B cell (primary cell): ENCODE measurements around the gene RGL3. TPM values are rescaled to one million over a fixed set of nuclear protein-coding genes. Genes with fewer than 3 reads are reported as not detected.

ENCODE experiments used
- ATAC-seq: fragments of 200-7000 bp; cut with Tn5 transposase; one replicate; pipeline ENCODE4 v1.10.0; 2021; ENCODE audit warnings: low read depth, mild to moderate bottlenecking, moderate number of reproducible peaks, moderate library complexity
- CTCF ChIA-PET: fragments of 350-600 bp; sonication (Branson Sonifier 250); formaldehyde crosslinking; loops from one replicate; lab custom pipeline; 2021; ENCODE audit warnings: antibody characterized with exemption, inconsistent platforms; lab: Charles Lee
- POLR2A ChIA-PET: fragments of 350-600 bp; sonication (Branson Sonifier 250); formaldehyde crosslinking; loops from one replicate; lab custom pipeline; 2021; ENCODE audit warnings: antibody characterized with exemption; lab: Charles Lee
- DNase-seq: peaks from one replicate; pipeline ENCODE4 v3.0.0; 2013
- H2AFZ ChIP-seq: 2 replicates; pipeline ENCODE4 v1.6.1; 2012; ENCODE audit warnings: mild to moderate bottlenecking, low read depth, low read length; ENCODE audit not compliant: insufficient read depth, poor library complexity, severe bottlenecking
- H3K27ac ChIP-seq, 2 donors: 1 replicate in 1 of 2; 2 replicates in 1 of 2; pipeline ENCODE4 v1.5.1; 2012 to 2013; ENCODE audit warnings: low read length in 2 of 2, mild to moderate bottlenecking in 2 of 2, moderate library complexity in 1 of 2
- H3K27me3 ChIP-seq, 4 experiments: fragments of 200-600 bp in 1 of 4; sonication (generic) in 1 of 4; replicated peaks in 1 of 4; 1 replicate in 2 of 4; 2 replicates in 2 of 4; pipeline versions ENCODE4 v1.6.1 to v1.7.0; 2013 to 2016; ENCODE audit warnings: low read length in 3 of 4, mild to moderate bottlenecking in 2 of 4, mixed read lengths in 1 of 4, moderate library complexity in 1 of 4; ENCODE audit not compliant: insufficient read depth in 4 of 4, control insufficient read depth in 3 of 4; ENCODE audit errors: control extremely low read depth in 1 of 4
- H3K36me3 ChIP-seq, 2 experiments: replicated peaks in 1 of 2; 1 replicate in 1 of 2; 2 replicates in 1 of 2; pipeline versions ENCODE4 v1.6.1 to v1.7.1; 2013; ENCODE audit warnings: low read length in 1 of 2; ENCODE audit not compliant: insufficient read depth in 2 of 2, control insufficient read depth in 1 of 2; ENCODE audit errors: control extremely low read depth in 1 of 2, extremely low read depth in 1 of 2
- H3K4me1 ChIP-seq, 2 donors: fragments of 200-600 bp in 1 of 2; sonication (generic) in 1 of 2; 1 replicate in 1 of 2; 2 replicates in 1 of 2; pipeline versions ENCODE4 v1.5.1 to v1.6.1; 2013 to 2017; ENCODE audit warnings: low read length in 2 of 2; ENCODE audit not compliant: control insufficient read depth in 2 of 2, insufficient read depth in 2 of 2
- H3K4me2 ChIP-seq: replicated peaks from 2 replicates; pipeline ENCODE3; 2012; ENCODE audit warnings: mild to moderate bottlenecking, low read depth, low read length; ENCODE audit not compliant: poor library complexity, severe bottlenecking
- H3K4me3 ChIP-seq, 5 experiments: fragments of 200-600 bp in 1 of 5; sonication (generic) in 1 of 5; 1 replicate in 3 of 5; 2 replicates in 2 of 5; pipeline versions ENCODE4 v1.5.1 to v1.7.0; 2011 to 2016; ENCODE audit warnings: low read length in 4 of 5, mild to moderate bottlenecking in 4 of 5, low read depth in 2 of 5, control low read depth in 1 of 5, moderate library complexity in 1 of 5; ENCODE audit not compliant: insufficient read depth in 1 of 5; ENCODE audit errors: control extremely low read depth in 1 of 5, extremely low read depth in 1 of 5
- H3K79me2 ChIP-seq: fragments of 200-600 bp; sonication (generic); one replicate; pipeline ENCODE4 v1.6.0; 2016; ENCODE audit warnings: low read length; ENCODE audit not compliant: control insufficient read depth, insufficient read depth
- H3K9ac ChIP-seq: fragments of 200-600 bp; sonication (generic); 2 replicates; pipeline ENCODE4 v1.6.1; 2017; ENCODE audit warnings: mild to moderate bottlenecking, low read length, moderate library complexity
- H3K9me3 ChIP-seq, 3 donors: one replicate each; pipeline versions ENCODE4 v1.6.1 to v1.7.1; 2013; ENCODE audit warnings: low read length in 2 of 3; ENCODE audit not compliant: control insufficient read depth in 2 of 3, insufficient read depth in 1 of 3; ENCODE audit errors: control extremely low read depth in 1 of 3
- H4K20me1 ChIP-seq: 2 replicates; pipeline ENCODE4 v1.6.0; 2012; ENCODE audit warnings: mild to moderate bottlenecking, low read length; ENCODE audit not compliant: insufficient read depth, control insufficient read depth, poor library complexity, severe bottlenecking
- H3K27ac Mint-ChIP-seq: one replicate; pipeline ENCODE4 v1.8.0; 2021; ENCODE audit warnings: mixed read lengths
- H3K27me3 Mint-ChIP-seq: one replicate; pipeline ENCODE4 v1.8.0; 2021; ENCODE audit warnings: mixed read lengths
- H3K4me1 Mint-ChIP-seq: one replicate; pipeline ENCODE4 v1.8.0; 2021; ENCODE audit warnings: mixed read lengths
- H3K4me3 Mint-ChIP-seq: one replicate; pipeline ENCODE4 v1.8.0; 2021; ENCODE audit warnings: mixed read lengths
- H3K9me3 Mint-ChIP-seq: one replicate; pipeline ENCODE4 v1.8.0; 2022; ENCODE audit warnings: mixed read lengths; ENCODE audit not compliant: insufficient read depth
- EZH2 ChIP-seq: IDR thresholded peaks from 2 replicates; pipeline ENCODE4 v1.6.1; 2012; ENCODE audit warnings: borderline replicate concordance, low read depth, mild to moderate bottlenecking, moderate library complexity, low read length; ENCODE audit not compliant: insufficient read depth, poor library complexity, severe bottlenecking
- WGBS: methylation state at CpG from one replicate; pipeline ENCODE4 v1.1.5; 2013; ENCODE audit warnings: missing lambda C conversion rate; ENCODE audit not compliant: insufficient coverage; 5-methylcytosine and 5-hydroxymethylcytosine counted together
- intact Hi-C: fragments of 100-400 bp; cut with micrococcal nuclease; formaldehyde crosslinking; loops from one replicate; pipeline ENCODE4 v1.10.0; 2022
- polyA plus RNA-seq: library from polyadenylated mRNA; depleted of rRNA; stranded (reverse); fragments of >200 nt; gene quantifications from 2 replicates; pipeline ENCODE4 v1.2.3, GENCODE V29; 2012
- total RNA-seq, 2 donors: library from RNA; stranded (reverse); fragments of 120-200 nt in 1 of 2; gene quantifications; 1 replicate in 1 of 2; 2 replicates in 1 of 2; pipeline versions ENCODE4 v1.2.3 to v1.2.4, GENCODE V29; 2013 to 2022
- TF ChIP-seq, protein P1 (sequence below): fragments of 200-600 bp; IDR thresholded peaks from one replicate; pipeline ENCODE4 v1.8.0; 2022; ENCODE audit warnings: antibody characterized with exemption, mild to moderate bottlenecking

The RGL3 gene
- total and polyA plus RNA-seq, 2 donors (not counting 1 experiment from before 2014, with no cell fraction given), result 0.54 to 2.8 TPM

DNA sequence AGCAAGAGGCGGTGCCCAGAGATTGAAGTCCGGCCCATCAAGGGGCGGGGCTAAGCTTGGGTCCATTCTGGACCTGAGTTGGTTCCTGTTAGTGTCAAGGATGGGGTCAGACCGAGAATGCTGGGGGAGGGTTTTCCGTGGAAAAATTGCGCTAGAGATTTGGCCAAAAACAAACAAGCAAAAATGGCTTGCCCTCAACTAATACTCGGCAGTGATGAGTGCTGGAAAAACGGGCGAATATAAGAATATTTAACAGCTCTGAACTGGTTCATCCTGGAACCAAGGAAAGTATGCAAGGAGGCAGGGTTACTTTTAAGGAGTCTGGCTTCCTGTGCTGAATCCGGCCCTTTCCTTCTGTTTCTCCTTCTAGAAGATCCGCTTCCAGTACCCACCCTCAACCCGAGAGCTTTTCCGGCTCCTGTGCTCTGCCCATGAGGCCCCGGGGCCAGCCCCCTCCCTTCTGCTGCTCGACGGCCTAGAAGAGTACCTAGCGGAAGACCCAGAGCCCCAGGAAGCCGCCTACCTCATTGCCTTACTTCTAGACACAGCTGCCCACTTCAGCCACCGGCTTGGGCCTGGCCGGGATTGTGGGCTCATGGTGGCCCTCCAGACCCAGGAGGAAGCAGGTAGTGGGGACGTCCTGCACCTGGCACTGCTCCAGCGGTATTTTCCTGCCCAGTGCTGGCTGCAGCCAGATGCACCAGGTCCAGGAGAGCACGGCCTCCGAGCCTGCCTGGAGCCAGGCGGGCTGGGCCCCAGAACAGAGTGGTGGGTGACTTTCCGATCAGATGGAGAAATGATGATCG lies 43.8 kb downstream of the RGL3 start:
- WGBS, result 6% methylated on average over 24 of the region's 27 CpGs
- intact Hi-C loops, result loop anchor here (2.0 to 10.0 kb wide), 2 partner anchors 83 to 1561 kb away; partner anchors contain the start of gene FBXL12
- no peak overlapping the region for H3K27ac Mint-ChIP-seq
- H3K27me3 Mint-ChIP-seq, result no peaks in the 10 kb centered on the region
- Histone ChIP-seq H3K4me3 (peak overlapping the region; percentile 64 to 83 (median 74)), H2AFZ (peak overlapping the region; percentile 84), H4K20me1 (no peaks in the 10 kb centered on the region), H3K9me3 (no peaks in the 10 kb centered on the region), H3K27me3 (no peaks in the 10 kb centered on the region), H3K9ac (peak overlapping the region; percentile 82), H3K27ac (peak overlapping the region; percentile 70 to 88), H3K4me2 (peak overlapping the region; percentile 96), H3K36me3 (no peaks in the 10 kb centered on the region), H3K79me2 (peaks cover 16% of the 10 kb centered on the region), H3K4me1 (peaks cover 31 to 36% of the 10 kb centered on the region in 2 donors)
- DNase-seq (peak; percentile 79), ATAC-seq (peak; percentile 9)
- POLR2A ChIA-PET, result interaction anchor here (0.5 to 2.5 kb wide), 11 partner anchors 8 to 914 kb away, joined by 3 to 23 read pairs (median 6); partner anchors contain the start of genes CCDC159, EPOR, RAB3D and TMEM205
- CTCF ChIA-PET, result interaction anchor here (0.5 to 4.6 kb wide), 11 partner anchors 8 to 110 kb away, joined by 3 to 37 read pairs (median 5); partner anchors contain the start of gene EPOR
- no peaks in the 10 kb centered on the region for H3K9me3 Mint-ChIP-seq
- H3K4me1 Mint-ChIP-seq, result peaks cover 20% of the 10 kb centered on the region
- TF ChIP-seq, protein P1, sequence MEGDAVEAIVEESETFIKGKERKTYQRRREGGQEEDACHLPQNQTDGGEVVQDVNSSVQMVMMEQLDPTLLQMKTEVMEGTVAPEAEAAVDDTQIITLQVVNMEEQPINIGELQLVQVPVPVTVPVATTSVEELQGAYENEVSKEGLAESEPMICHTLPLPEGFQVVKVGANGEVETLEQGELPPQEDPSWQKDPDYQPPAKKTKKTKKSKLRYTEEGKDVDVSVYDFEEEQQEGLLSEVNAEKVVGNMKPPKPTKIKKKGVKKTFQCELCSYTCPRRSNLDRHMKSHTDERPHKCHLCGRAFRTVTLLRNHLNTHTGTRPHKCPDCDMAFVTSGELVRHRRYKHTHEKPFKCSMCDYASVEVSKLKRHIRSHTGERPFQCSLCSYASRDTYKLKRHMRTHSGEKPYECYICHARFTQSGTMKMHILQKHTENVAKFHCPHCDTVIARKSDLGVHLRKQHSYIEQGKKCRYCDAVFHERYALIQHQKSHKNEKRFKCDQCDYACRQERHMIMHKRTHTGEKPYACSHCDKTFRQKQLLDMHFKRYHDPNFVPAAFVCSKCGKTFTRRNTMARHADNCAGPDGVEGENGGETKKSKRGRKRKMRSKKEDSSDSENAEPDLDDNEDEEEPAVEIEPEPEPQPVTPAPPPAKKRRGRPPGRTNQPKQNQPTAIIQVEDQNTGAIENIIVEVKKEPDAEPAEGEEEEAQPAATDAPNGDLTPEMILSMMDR, result no peak
- no peak for TF ChIP-seq EZH2
- H3K4me3 Mint-ChIP-seq, result no peak overlapping the region
